K562 (cell line): Measurements from ENCODE around the gene SIGLEC6. TPM values are rescaled to one million over a fixed set of nuclear protein-coding genes. Genes with fewer than 3 reads are reported as not detected.

Source experiments
- CBFA2T3 ChIP-seq: fragments of 450-650 bp; IDR thresholded peaks from 2 replicates; pipeline ENCODE4 v1.6.1; 2017
- CHD7 ChIP-seq: fragments of 200-600 bp; sonication (generic); IDR thresholded peaks from one replicate; pipeline ENCODE4 v1.6.1; 2012; ENCODE audit warnings: mild to moderate bottlenecking, low read depth, low read length, inconsistent platforms
- KLF1 ChIP-seq: fragments of 450-650 bp; IDR thresholded peaks from 2 replicates; pipeline ENCODE4 v1.6.1; 2016; ENCODE audit warnings: missing genetic modification characterization, missing compliant biosample characterization
- polyA plus RNA-seq, 8 experiments: library from polyadenylated mRNA; depleted of rRNA in 4 of 8; stranded (reverse) in 5 of 8; unstranded in 3 of 8; fragments of >200 nt; fragmentation: Nextera tagmentation in 2 of 8; fragmentation: Illumina TruSeq in 1 of 8; extraction: Ambion mirVana in 2 of 8; extraction: Trizol in 1 of 8; gene quantifications; 2 replicates each; pipeline versions ENCODE4 v1.2.1 to v1.2.3, GENCODE V29; 2011 to 2014; ENCODE audit warnings: inconsistent platforms in 1 of 8, missing spikeins in 1 of 8
- total RNA-seq, 7 experiments: library from RNA; depleted of rRNA in 6 of 7; stranded (reverse); fragments of >200 nt in 6 of 7; fragmentation: Illumina TruSeq in 2 of 7; extraction: Trizol in 2 of 7; gene quantifications; 2 replicates each; pipeline versions ENCODE4 v1.2.1 to v1.2.3, GENCODE V29; 2011 to 2021; ENCODE audit warnings: low replicate concordance in 1 of 7

SIGLEC6 gene
- total and polyA plus RNA-seq, 9 of the 15 experiments (the other 6 are each of a cell fraction or from before 2014, with no cell fraction given), result 0.03 to 17.5 (median 0.71) TPM

GRCh38 chr19:51573331-51573730, 41.9 kb upstream of the SIGLEC6 start (continued):
- TF ChIP-seq CHD7, result no peak
- no peak for TF ChIP-seq KLF1 (tag)
- TF ChIP-seq CBFA2T3, result peak; percentile 31; the same call in 1 of the 2 replicates
